GM18907 (cell line): ENCODE results near the gene PLEKHD1.

ENCODE experiments used
- ATAC-seq: cut with Tn5 transposase; IDR thresholded peaks from one replicate; pipeline ENCODE4 v1.9.1; 2021; ENCODE audit warnings: mild to moderate bottlenecking, moderate library complexity; ENCODE audit not compliant: unreplicated experiment

Gene PLEKHD1

GRCh38 chr14:69518289-69519101, 34.0 kb downstream of the PLEKHD1 start:
- ATAC-seq = no peak

GRCh38 chr14:69519204-69520100, 34.9 kb downstream of the PLEKHD1 start:
- ATAC-seq = no peak

GRCh38 chr14:69522026-69522425, 37.5 kb downstream of the PLEKHD1 start:
- no peak for ATAC-seq

- ATAC-seq = no peak
These were observed 41.4 kb downstream of the PLEKHD1 start for GRCh38 chr14:69525896-69526295.

- no peak for ATAC-seq
These were observed 43.1 kb downstream of the PLEKHD1 start for GRCh38 chr14:69527635-69528034.

- ATAC-seq = no peak
These were observed 43.6 kb downstream of the PLEKHD1 start for GRCh38 chr14:69528143-69528542.

GRCh38 chr14:69528930-69529329, 44.4 kb downstream of the PLEKHD1 start:
- ATAC-seq = no peak

GRCh38 chr14:69529563-69529962, 45.0 kb downstream of the PLEKHD1 start:
- ATAC-seq = no peak

- ATAC-seq = no peak
These were observed 45.6 kb downstream of the PLEKHD1 start for GRCh38 chr14:69530095-69530494.

- no peak for ATAC-seq
These were observed 46.6 kb downstream of the PLEKHD1 start for GRCh38 chr14:69531135-69531534.

GRCh38 chr14:69532561-69533340, 48.2 kb downstream of the PLEKHD1 start:
- no peak for ATAC-seq

- ATAC-seq = no peak
These were observed 50.8 kb downstream of the PLEKHD1 start for GRCh38 chr14:69535230-69535848.

GRCh38 chr14:69536971-69537370, 52.4 kb downstream of the PLEKHD1 start:
- ATAC-seq = no peak

- ATAC-seq = no peak
These were observed 53.4 kb downstream of the PLEKHD1 start for GRCh38 chr14:69537900-69538299.

- ATAC-seq = no peak
These were observed 54.2 kb downstream of the PLEKHD1 start for GRCh38 chr14:69538766-69539165.

- no peak for ATAC-seq
These were observed 55.3 kb downstream of the PLEKHD1 start for GRCh38 chr14:69539631-69540410.

- ATAC-seq = no peak
These were observed 56.3 kb downstream of the PLEKHD1 start for GRCh38 chr14:69540654-69541335.

- no peak for ATAC-seq
These were observed 57.8 kb downstream of the PLEKHD1 start for GRCh38 chr14:69542311-69542710.
